CD1c-positive myeloid dendritic cell (primary cell): ENCODE measurements around the gene MON1A.
A peak's percentile ranks its signal among the peaks of the same experiment; 100 is the strongest.

ENCODE experiments used
- DNase-seq: peaks from one replicate; pipeline ENCODE4 v3.0.0-alpha.2; 2016; ENCODE audit errors: extremely low spot score

The MON1A gene

GRCh38 chr3:49889296-49889695, 40.3 kb downstream of the MON1A start:
- no peak for DNase-seq

GRCh38 chr3:49886922-49887265, 42.7 kb downstream of the MON1A start:
- DNase-seq = no peak

GRCh38 chr3:49883998-49884397, 45.6 kb downstream of the MON1A start:
- DNase-seq = no peak

GRCh38 chr3:49882166-49882565, 47.4 kb downstream of the MON1A start:
- no peak for DNase-seq

GRCh38 chr3:49880581-49881315, 48.9 kb downstream of the MON1A start:
- no peak for DNase-seq

GRCh38 chr3:49879721-49880120, 49.9 kb downstream of the MON1A start:
- DNase-seq = no peak

- no peak for DNase-seq
Observed at GRCh38 chr3:49878686-49879085, 50.9 kb downstream of the MON1A start.

GRCh38 chr3:49877716-49878115, 51.9 kb downstream of the MON1A start:
- no peak for DNase-seq

- DNase-seq = no peak
Observed at GRCh38 chr3:49876567-49876966, 53.0 kb downstream of the MON1A start.

GRCh38 chr3:49873623-49874022, 56.0 kb downstream of the MON1A start:
- DNase-seq = no peak

- DNase-seq = no peak
Observed at GRCh38 chr3:49872801-49873281, 56.8 kb downstream of the MON1A start.

- no peak for DNase-seq
Observed at GRCh38 chr3:49871531-49872153, 58.0 kb downstream of the MON1A start.

- peak; percentile 9 for DNase-seq
Observed at GRCh38 chr3:49869525-49870126, 60.0 kb downstream of the MON1A start, which contains the start of gene CAMKV. Gene CAMKV, minus strand, starts transcription at chr3:49869906. Its CDS starts 7,518 bp downstream, at chr3:49862388.

GRCh38 chr3:49868862-49869466, 60.6 kb downstream of the MON1A start:
- DNase-seq = no peak

GRCh38 chr3:49867871-49868321, 61.7 kb downstream of the MON1A start:
- peak; percentile 16 for DNase-seq

- no peak for DNase-seq
Observed at GRCh38 chr3:49867400-49867799, 62.2 kb downstream of the MON1A start.

- DNase-seq = no peak
Observed at GRCh38 chr3:49865198-49865784, 64.3 kb downstream of the MON1A start.

GRCh38 chr3:49864505-49864904, 65.1 kb downstream of the MON1A start:
- DNase-seq = no peak

- DNase-seq = no peak
Observed at GRCh38 chr3:49859576-49860305, 69.9 kb downstream of the MON1A start.
